A549 (cell line): ENCODE data around the gene SGCD. TPM values are rescaled to one million over a fixed set of nuclear protein-coding genes. Genes with fewer than 3 reads are reported as not detected.

ENCODE experiments used
- ATAC-seq, 2 experiments: fragments of 200-7000 bp in 1 of 2; fragments of >200 bp in 1 of 2; cut with Nextera tagmentation in 1 of 2; cut with Tn5 transposase in 1 of 2; 3 replicates each; pipeline versions ENCODE4 v1.8.0 to v1.9.1; 2018 to 2020; ENCODE audit warnings: mild to moderate bottlenecking in 1 of 2, moderate library complexity in 1 of 2
- CTCF ChIA-PET: fragments of 300-600 bp; sonication (Branson Sonifier 250); formaldehyde crosslinking; extraction: SDS; loops from one replicate; lab custom pipeline; 2021; ENCODE audit warnings: antibody characterized with exemption, inconsistent platforms; lab: Yijun Ruan, JAX
- POLR2A ChIA-PET: fragments of 350-600 bp; formaldehyde crosslinking; extraction: SDS; loops from one replicate; lab custom pipeline; 2021; ENCODE audit warnings: antibody characterized with exemption, inconsistent platforms; lab: Yijun Ruan, JAX
- DNase-seq, 2 experiments: peaks; one replicate each; pipeline versions ENCODE4 v3.0.0 to v3.0.0-alpha.2; 2011 to 2016; ENCODE audit warnings: low read depth in 1 of 2, low spot score in 1 of 2
- FAIRE-seq: peaks from 2 replicates; lab custom pipeline; 2011; peaks lifted over from hg19 to GRCh38; lab: Jason Lieb, UNC
- H3K27ac ChIP-seq, 2 experiments: fragments of >200 bp; sonication (Bioruptor Twin); formaldehyde crosslinking; 3 replicates each; pipeline ENCODE4 v1.5.1; 2016 to 2017
- H3K4me1 ChIP-seq: fragments of >200 bp; sonication (Bioruptor Twin); formaldehyde crosslinking; 3 replicates; pipeline ENCODE4 v1.6.1; 2016
- H3K4me2 ChIP-seq: fragments of >200 bp; sonication (Bioruptor Twin); formaldehyde crosslinking; 3 replicates; pipeline ENCODE4 v1.6.1; 2016
- H3K4me3 ChIP-seq: fragments of >200 bp; sonication (Bioruptor Twin); formaldehyde crosslinking; 3 replicates; pipeline ENCODE4 v1.5.1; 2016
- H3K9me3 ChIP-seq: fragments of >200 bp; sonication (Bioruptor Twin); formaldehyde crosslinking; 3 replicates; pipeline ENCODE4 v1.6.1; 2016
- CEBPB ChIP-seq, 2 experiments: fragments of >200 bp in 1 of 2; sonication (Bioruptor Twin) in 1 of 2; formaldehyde crosslinking in 1 of 2; IDR thresholded peaks; 2 replicates each; pipeline ENCODE4 v1.6.1; 2012 to 2016
- CHD2 ChIP-seq: fragments of 150-350 bp; IDR thresholded peaks from 2 replicates; pipeline ENCODE4 v1.6.1; 2014; ENCODE audit warnings: low read length; ENCODE audit not compliant: partially characterized antibody
- EHF ChIP-seq: fragments of 250-450 bp; sonication (Bioruptor Pico); IDR thresholded peaks from 2 replicates; pipeline ENCODE4 v1.5.0; 2020; ENCODE audit warnings: mild to moderate bottlenecking
- EP300 ChIP-seq, 2 experiments: fragments of >200 bp; sonication (Bioruptor Twin); formaldehyde crosslinking; IDR thresholded peaks; 2 replicates in 1 of 2; 3 replicates in 1 of 2; pipeline ENCODE4 v1.6.1; 2016 to 2017
- FOSB ChIP-seq: fragments of 250-450 bp; sonication (Bioruptor Pico); IDR thresholded peaks from 2 replicates; pipeline ENCODE4 v1.5.0; 2020; ENCODE audit warnings: mild to moderate bottlenecking, moderate library complexity
- FOSL2 ChIP-seq, 2 experiments: fragments of 450-650 bp in 1 of 2; fragments of >200 bp in 1 of 2; sonication (Bioruptor Twin) in 1 of 2; formaldehyde crosslinking; IDR thresholded peaks; 2 replicates each; pipeline versions ENCODE4 v1.5.0 to v1.6.1; 2016 to 2020; ENCODE audit warnings: mild to moderate bottlenecking in 1 of 2, moderate library complexity in 1 of 2
- GATA3 ChIP-seq: IDR thresholded peaks from 2 replicates; pipeline ENCODE4 v1.6.1; 2012; ENCODE audit warnings: borderline replicate concordance
- HEYL ChIP-seq: fragments of 250-450 bp; sonication (Bioruptor Pico); IDR thresholded peaks from 2 replicates; pipeline ENCODE4 v1.8.0; 2021; ENCODE audit warnings: mild to moderate bottlenecking, moderate library complexity
- HOXA7 ChIP-seq: fragments of 250-450 bp; sonication (Bioruptor Pico); IDR thresholded peaks from 2 replicates; pipeline ENCODE4 v1.5.0; 2020; ENCODE audit warnings: mild to moderate bottlenecking, moderate library complexity
- JUN ChIP-seq, 2 experiments: fragments of >200 bp; sonication (Bioruptor Twin); formaldehyde crosslinking; IDR thresholded peaks; 2 replicates in 1 of 2; 3 replicates in 1 of 2; pipeline ENCODE4 v1.6.1; 2016 to 2017
- KDM5A ChIP-seq: fragments of 200-600 bp; sonication (generic); IDR thresholded peaks from 2 replicates; pipeline ENCODE4 v1.6.1; 2016; ENCODE audit warnings: antibody characterized with exemption, mild to moderate bottlenecking
- MAX ChIP-seq: IDR thresholded peaks from 2 replicates; pipeline ENCODE4 v1.6.1; 2012
- MAZ ChIP-seq: fragments of 150-350 bp; IDR thresholded peaks from 2 replicates; pipeline ENCODE4 v1.6.1; 2014; ENCODE audit warnings: antibody characterized with exemption, low read depth, low read length, borderline replicate concordance
- PHF8 ChIP-seq: fragments of 200-600 bp; sonication (generic); IDR thresholded peaks from 2 replicates; pipeline ENCODE4 v1.6.1; 2016; ENCODE audit warnings: low read depth, mild to moderate bottlenecking, antibody characterized with exemption, moderate library complexity, borderline replicate concordance
- RAD21 ChIP-seq, 2 experiments: fragments of >200 bp in 1 of 2; sonication (Bioruptor Twin) in 1 of 2; formaldehyde crosslinking in 1 of 2; IDR thresholded peaks in 1 of 2; conservative IDR thresholded peaks in 1 of 2; 2 replicates in 1 of 2; 3 replicates in 1 of 2; pipeline ENCODE4 v1.6.1; 2012 to 2018; ENCODE audit warnings: inconsistent platforms in 1 of 2
- RARB ChIP-seq: fragments of 250-450 bp; sonication (Bioruptor Pico); IDR thresholded peaks from 2 replicates; pipeline ENCODE4 v1.8.0; 2021; ENCODE audit warnings: mild to moderate bottlenecking, moderate library complexity
- SMC3 ChIP-seq: fragments of >200 bp; sonication (Bioruptor Twin); formaldehyde crosslinking; IDR thresholded peaks from 3 replicates; pipeline ENCODE4 v1.6.1; 2018; ENCODE audit warnings: inconsistent platforms
- TP53 ChIP-seq: fragments of 250-450 bp; sonication (Bioruptor Pico); IDR thresholded peaks from 2 replicates; pipeline ENCODE4 v1.5.0; 2021; ENCODE audit warnings: mild to moderate bottlenecking, moderate library complexity
- ZC3H11A ChIP-seq: fragments of 450-650 bp; IDR thresholded peaks from 2 replicates; pipeline ENCODE4 v1.6.1; 2014; ENCODE audit warnings: antibody characterized with exemption, mild to moderate bottlenecking
- ZNF302 ChIP-seq: fragments of 250-450 bp; sonication (Bioruptor Pico); IDR thresholded peaks from 2 replicates; pipeline ENCODE4 v1.9.0; 2021; ENCODE audit warnings: inconsistent platforms, mild to moderate bottlenecking, moderate library complexity
- ZSCAN20 ChIP-seq: fragments of 250-450 bp; sonication (Bioruptor Pico); IDR thresholded peaks from 2 replicates; pipeline ENCODE4 v1.8.0; 2022; ENCODE audit warnings: mild to moderate bottlenecking, moderate library complexity
- WGBS: methylation state at CpG from one replicate; pipeline ENCODE4 v1.1.6; 2017; ENCODE audit errors: missing lambda C conversion rate; 5-methylcytosine and 5-hydroxymethylcytosine counted together
- polyA plus RNA-seq, 4 experiments: library from polyadenylated mRNA; depleted of rRNA in 3 of 4; stranded (reverse); fragments of >200 nt; fragmentation: RNase III in 1 of 4; extraction: RNeasy Plus Mini Kit Qiagen cat#74134 plus additional on column Dnase treatment in 1 of 4; gene quantifications; 2 replicates in 3 of 4; 3 replicates in 1 of 4; pipeline ENCODE4 v1.2.3, GENCODE V29; 2011 to 2017
- TF ChIP-seq, protein P1 (sequence below): IDR thresholded peaks from 2 replicates; pipeline ENCODE4 v1.6.1; 2012; ENCODE audit warnings: low read depth, borderline replicate concordance
- TF ChIP-seq, protein P2 (sequence below): fragments of 450-650 bp; IDR thresholded peaks from 2 replicates; pipeline ENCODE4 v1.6.1; 2014; ENCODE audit warnings: antibody characterized with exemption
- TF ChIP-seq, protein P3 (sequence below): fragments of 250-450 bp; sonication (Bioruptor Pico); IDR thresholded peaks from 2 replicates; pipeline ENCODE4 v1.5.0; 2020; ENCODE audit warnings: low read depth, mild to moderate bottlenecking, moderate library complexity
- TF ChIP-seq, protein P4 (sequence below): fragments of >200 bp; sonication (Bioruptor Twin); formaldehyde crosslinking; IDR thresholded peaks from 2 replicates; pipeline ENCODE4 v1.6.1; 2016
- TF ChIP-seq, protein P5 (sequence below): fragments of 150-350 bp; IDR thresholded peaks from 2 replicates; pipeline ENCODE4 v1.6.1; 2014; ENCODE audit warnings: low read depth, mild to moderate bottlenecking, low read length
- TF ChIP-seq, protein P6 (sequence below): fragments of >200 bp; sonication (Bioruptor Twin); formaldehyde crosslinking; IDR thresholded peaks from 3 replicates; pipeline ENCODE4 v1.6.1; 2016

The SGCD gene
- polyA plus RNA-seq, 2 of the 4 experiments (the other 2 are of a cell fraction): 7.6 to 10.6 TPM

GRCh38 chr5:156716591-156717380 is 389.8 kb downstream of the SGCD start:
- ChIA-PET POLR2A (no interaction called here), CTCF (no interaction called here)
- no peaks in the 10 kb centered on the region for H3K9me3 ChIP-seq

DNA sequence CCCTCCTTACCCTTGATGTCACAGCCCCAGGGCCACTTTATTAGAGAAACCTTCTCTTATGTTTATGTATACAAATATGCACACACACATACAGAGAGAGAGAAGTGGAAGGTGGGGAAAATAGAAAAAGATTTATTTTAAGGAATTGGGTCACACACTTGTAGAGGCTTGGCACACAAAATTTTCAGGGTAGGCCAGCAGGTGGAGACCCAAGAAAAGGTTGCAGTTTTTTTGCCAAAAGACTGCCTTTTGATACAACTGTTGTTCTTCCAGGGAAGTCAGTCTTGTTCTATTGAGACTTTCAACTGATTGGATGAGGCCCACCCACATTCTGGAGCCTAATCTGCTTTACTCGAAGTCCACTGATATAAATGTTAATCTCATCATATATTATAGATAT is 392.0 kb downstream of the SGCD start:
- FAIRE-seq (no peak), DNase-seq (no peak), ATAC-seq (no peak)
- CTCF ChIA-PET: no interaction called here
- POLR2A ChIA-PET: no interaction called here
- WGBS: 30% methylated on average over 1 of the region's 1 CpG
- no peak for TF ChIP-seq FOSL2 (IDR thresholded peaks at IDR 0.05)
- TF ChIP-seq FOSL2 (CRISPR knock-in tag; IDR thresholded peaks at IDR 0.05): no peak
- no peak for TF ChIP-seq PHF8
- no peak for TF ChIP-seq EP300 (IDR thresholded peaks at IDR 0.05)
- TF ChIP-seq, protein P1, sequence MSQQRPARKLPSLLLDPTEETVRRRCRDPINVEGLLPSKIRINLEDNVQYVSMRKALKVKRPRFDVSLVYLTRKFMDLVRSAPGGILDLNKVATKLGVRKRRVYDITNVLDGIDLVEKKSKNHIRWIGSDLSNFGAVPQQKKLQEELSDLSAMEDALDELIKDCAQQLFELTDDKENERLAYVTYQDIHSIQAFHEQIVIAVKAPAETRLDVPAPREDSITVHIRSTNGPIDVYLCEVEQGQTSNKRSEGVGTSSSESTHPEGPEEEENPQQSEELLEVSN: no peak
- TF ChIP-seq ZNF302 (CRISPR knock-in tag): no peak
- TF ChIP-seq ZC3H11A: no peak
- no peak for TF ChIP-seq KDM5A
- TF ChIP-seq CHD2: no peak
- TF ChIP-seq, protein P2, sequence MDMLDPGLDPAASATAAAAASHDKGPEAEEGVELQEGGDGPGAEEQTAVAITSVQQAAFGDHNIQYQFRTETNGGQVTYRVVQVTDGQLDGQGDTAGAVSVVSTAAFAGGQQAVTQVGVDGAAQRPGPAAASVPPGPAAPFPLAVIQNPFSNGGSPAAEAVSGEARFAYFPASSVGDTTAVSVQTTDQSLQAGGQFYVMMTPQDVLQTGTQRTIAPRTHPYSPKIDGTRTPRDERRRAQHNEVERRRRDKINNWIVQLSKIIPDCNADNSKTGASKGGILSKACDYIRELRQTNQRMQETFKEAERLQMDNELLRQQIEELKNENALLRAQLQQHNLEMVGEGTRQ: no peak
- no peak for TF ChIP-seq TP53 (CRISPR knock-in tag)
- TF ChIP-seq HEYL (CRISPR knock-in tag): no peak
- no peak for TF ChIP-seq ZSCAN20 (CRISPR knock-in tag)
- no peak for TF ChIP-seq CEBPB (IDR thresholded peaks at IDR 0.05)
- no peak for TF ChIP-seq FOSB (CRISPR knock-in tag)
- TF ChIP-seq, protein P3, sequence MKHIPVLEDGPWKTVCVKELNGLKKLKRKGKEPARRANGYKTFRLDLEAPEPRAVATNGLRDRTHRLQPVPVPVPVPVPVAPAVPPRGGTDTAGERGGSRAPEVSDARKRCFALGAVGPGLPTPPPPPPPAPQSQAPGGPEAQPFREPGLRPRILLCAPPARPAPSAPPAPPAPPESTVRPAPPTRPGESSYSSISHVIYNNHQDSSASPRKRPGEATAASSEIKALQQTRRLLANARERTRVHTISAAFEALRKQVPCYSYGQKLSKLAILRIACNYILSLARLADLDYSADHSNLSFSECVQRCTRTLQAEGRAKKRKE (CRISPR knock-in tag): no peak
- TF ChIP-seq JUN (IDR thresholded peaks at IDR 0.05): no peak
- no peak overlapping the region for H3K4me3 ChIP-seq
- H3K4me2 ChIP-seq: no peak overlapping the region
- no peaks in the 10 kb centered on the region for H3K9me3 ChIP-seq
- no peak overlapping the region for H3K27ac ChIP-seq
- no peaks in the 10 kb centered on the region for H3K4me1 ChIP-seq

More at GRCh38 chr5:156716591-156717380, 389.8 kb downstream of the SGCD start:
- FAIRE-seq (no peak), ATAC-seq (no peak)
- TF ChIP-seq, protein P4, sequence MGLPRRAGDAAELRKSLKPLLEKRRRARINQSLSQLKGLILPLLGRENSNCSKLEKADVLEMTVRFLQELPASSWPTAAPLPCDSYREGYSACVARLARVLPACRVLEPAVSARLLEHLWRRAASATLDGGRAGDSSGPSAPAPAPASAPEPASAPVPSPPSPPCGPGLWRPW: no peak
- TF ChIP-seq, protein P5, sequence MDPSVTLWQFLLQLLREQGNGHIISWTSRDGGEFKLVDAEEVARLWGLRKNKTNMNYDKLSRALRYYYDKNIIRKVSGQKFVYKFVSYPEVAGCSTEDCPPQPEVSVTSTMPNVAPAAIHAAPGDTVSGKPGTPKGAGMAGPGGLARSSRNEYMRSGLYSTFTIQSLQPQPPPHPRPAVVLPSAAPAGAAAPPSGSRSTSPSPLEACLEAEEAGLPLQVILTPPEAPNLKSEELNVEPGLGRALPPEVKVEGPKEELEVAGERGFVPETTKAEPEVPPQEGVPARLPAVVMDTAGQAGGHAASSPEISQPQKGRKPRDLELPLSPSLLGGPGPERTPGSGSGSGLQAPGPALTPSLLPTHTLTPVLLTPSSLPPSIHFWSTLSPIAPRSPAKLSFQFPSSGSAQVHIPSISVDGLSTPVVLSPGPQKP: no peak
- TF ChIP-seq, all 56 proteins: peak for 0
- no peak overlapping the region for H3K27ac ChIP-seq
- no peak overlapping the region for H3K4me2 ChIP-seq
- DNase-seq: no peak
- H3K4me3 ChIP-seq: no peak overlapping the region
- WGBS: 62% methylated on average over 4 of the region's 4 CpGs
- H3K4me1 ChIP-seq: no peaks in the 10 kb centered on the region

GRCh38 chr5:156722358-156722757 is 395.4 kb downstream of the SGCD start:
- POLR2A ChIA-PET: no interaction called here
- no peaks in the 10 kb centered on the region for H3K9me3 ChIP-seq
- no peak for ATAC-seq
- H3K4me1 ChIP-seq: no peaks in the 10 kb centered on the region
- H3K27ac ChIP-seq: no peak overlapping the region
- CTCF ChIA-PET: interaction anchor here (1.4 kb wide), 1 partner anchor 410 kb away, joined by 4 read pairs; no protein-coding TSS in a partner anchor
- DNase-seq: no peak
- no peak overlapping the region for H3K4me2 ChIP-seq
- H3K4me3 ChIP-seq: no peak overlapping the region
- FAIRE-seq: no peak
- TF ChIP-seq MAZ (no peak), HEYL (CRISPR knock-in tag) (no peak), HOXA7 (CRISPR knock-in tag) (no peak), EHF (CRISPR knock-in tag) (no peak), SMC3 (no peak), MAX (no peak), GATA3 (no peak), ZC3H11A (no peak), JUN (IDR thresholded peaks at IDR 0.05) (no peak), RAD21 (conservative IDR thresholded peaks at IDR 0.05 in 1 of 2, IDR thresholded peaks at IDR 0.05 in 1 of 2) (no peak), RARB (CRISPR knock-in tag) (no peak)
- TF ChIP-seq, protein P6, sequence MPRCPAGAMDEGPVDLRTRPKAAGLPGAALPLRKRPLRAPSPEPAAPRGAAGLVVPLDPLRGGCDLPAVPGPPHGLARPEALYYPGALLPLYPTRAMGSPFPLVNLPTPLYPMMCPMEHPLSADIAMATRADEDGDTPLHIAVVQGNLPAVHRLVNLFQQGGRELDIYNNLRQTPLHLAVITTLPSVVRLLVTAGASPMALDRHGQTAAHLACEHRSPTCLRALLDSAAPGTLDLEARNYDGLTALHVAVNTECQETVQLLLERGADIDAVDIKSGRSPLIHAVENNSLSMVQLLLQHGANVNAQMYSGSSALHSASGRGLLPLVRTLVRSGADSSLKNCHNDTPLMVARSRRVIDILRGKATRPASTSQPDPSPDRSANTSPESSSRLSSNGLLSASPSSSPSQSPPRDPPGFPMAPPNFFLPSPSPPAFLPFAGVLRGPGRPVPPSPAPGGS: no peak
- TF ChIP-seq, protein P5: no peak
